OCI-LY1 (cell line): ENCODE results near the gene UBE2S.
A peak's percentile ranks its signal among the peaks of the same experiment; 100 is the strongest.
"Not testable (repeated sequence)": the region's sequence is repeated elsewhere in the genome, so short reads cannot be mapped to it uniquely, and the experiment has no call there.

Experiments
- H2AFZ ChIP-seq: fragments of 200-600 bp; sonication (generic), shearing (Covaris generic); 2 replicates; pipeline ENCODE4 v1.6.0; 2014; ENCODE audit warnings: antibody characterized with exemption, mild to moderate bottlenecking, low read length
- H3F3A ChIP-seq: fragments of 200-600 bp; sonication (generic), shearing (Covaris generic); 2 replicates; pipeline ENCODE4 v1.6.0; 2014; ENCODE audit warnings: mild to moderate bottlenecking, antibody characterized with exemption, low read length, moderate library complexity; ENCODE audit not compliant: insufficient read depth
- H3K27ac ChIP-seq: fragments of 200-600 bp; sonication (generic); 2 replicates; pipeline ENCODE4 v1.5.1; 2014; ENCODE audit warnings: low read length, mixed run types, mild to moderate bottlenecking, low read depth; ENCODE audit not compliant: poor library complexity, severe bottlenecking
- H3K27me3 ChIP-seq: fragments of 200-600 bp; sonication (generic); 2 replicates; pipeline ENCODE4 v1.6.0; 2014; ENCODE audit warnings: antibody characterized with exemption, mild to moderate bottlenecking, low read length, moderate library complexity; ENCODE audit not compliant: insufficient read depth
- H3K36me3 ChIP-seq: fragments of 200-600 bp; sonication (generic); 2 replicates; pipeline ENCODE4 v1.6.1; 2014; ENCODE audit warnings: mild to moderate bottlenecking, antibody characterized with exemption, low read length, moderate library complexity, mixed read lengths; ENCODE audit not compliant: insufficient read depth
- H3K4me1 ChIP-seq: fragments of 200-600 bp; sonication (generic); 2 replicates; pipeline ENCODE4 v1.5.1; 2014; ENCODE audit warnings: mild to moderate bottlenecking, low read length, moderate library complexity; ENCODE audit not compliant: insufficient read depth, severe bottlenecking
- H3K4me2 ChIP-seq: fragments of 200-600 bp; sonication (generic), shearing (Covaris generic); 2 replicates; pipeline ENCODE4 v1.6.1; 2014; ENCODE audit warnings: low read length
- H3K4me3 ChIP-seq: fragments of 200-600 bp; sonication (generic); 2 replicates; pipeline ENCODE4 v1.5.1; 2014; ENCODE audit warnings: low read length, low read depth, mild to moderate bottlenecking, mixed read lengths; ENCODE audit not compliant: poor library complexity, severe bottlenecking
- H3K79me2 ChIP-seq: fragments of 200-600 bp; shearing (Covaris generic); 2 replicates; pipeline ENCODE4 v1.6.1; 2016; ENCODE audit warnings: mixed run types, low read length, mixed read lengths; ENCODE audit not compliant: insufficient read depth
- H3K9ac ChIP-seq: fragments of 200-600 bp; sonication (generic), shearing (Covaris generic); 2 replicates; pipeline ENCODE4 v1.6.1; 2014; ENCODE audit warnings: mild to moderate bottlenecking, low read length, mixed read lengths
- H3K9me2 ChIP-seq: fragments of 200-600 bp; sonication (generic), shearing (Covaris generic); 2 replicates; pipeline ENCODE4 v1.6.1; 2014; ENCODE audit warnings: low read depth, mild to moderate bottlenecking, low read length, mixed read lengths
- H3K9me3 ChIP-seq: fragments of 200-600 bp; shearing (Covaris generic); 2 replicates; pipeline ENCODE4 v1.6.1; 2014; ENCODE audit warnings: low read length, mixed read lengths
- H4K20me1 ChIP-seq: fragments of 200-600 bp; sonication (generic), shearing (Covaris generic); 2 replicates; pipeline ENCODE4 v1.6.0; 2016; ENCODE audit warnings: mild to moderate bottlenecking, low read length; ENCODE audit not compliant: insufficient read depth
- EZH2 ChIP-seq: fragments of 200-600 bp; sonication (generic), shearing (Covaris generic); IDR thresholded peaks from 2 replicates; pipeline ENCODE4 v1.8.0; 2017; ENCODE audit warnings: borderline replicate concordance, mixed run types, mild to moderate bottlenecking, antibody characterized with exemption, low read length, moderate library complexity, mixed read lengths
- TF ChIP-seq, protein P1 (sequence below): fragments of 200-600 bp; sonication (generic), shearing (Covaris generic); IDR thresholded peaks from 2 replicates; pipeline ENCODE4 v1.5.1; 2017; ENCODE audit warnings: mild to moderate bottlenecking, antibody characterized with exemption, low read length, moderate library complexity, mixed read lengths

The UBE2S gene

DNA sequence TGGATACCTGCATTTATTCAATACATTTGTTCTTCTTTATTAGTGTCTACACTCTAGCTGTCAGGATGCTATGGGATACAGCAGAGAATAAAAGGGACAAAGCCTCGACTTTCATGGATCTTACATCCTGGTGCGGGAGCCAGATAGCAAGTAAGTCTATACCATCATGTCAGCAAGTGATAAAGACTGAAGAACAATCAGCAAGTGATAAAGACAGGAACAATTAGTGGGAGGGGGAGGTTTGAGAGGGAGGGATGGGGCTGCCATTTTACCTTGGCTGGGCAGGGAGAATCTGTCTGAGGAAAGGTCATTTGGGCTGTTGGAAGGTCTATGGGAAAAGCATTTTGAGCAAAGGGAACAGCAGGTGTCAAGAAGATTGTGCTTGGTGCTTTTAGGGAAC lies 2.6 kb upstream of the UBE2S start:
- Histone ChIP-seq H3K9me3 (no peaks in the 10 kb centered on the region), H3F3A (no peaks in the 10 kb centered on the region), H3K4me1 (peaks cover 23% of the 10 kb centered on the region), H3K79me2 (peaks cover 19% of the 10 kb centered on the region), H3K4me3 (no peak overlapping the region), H2AFZ (no peak overlapping the region), H3K4me2 (no peak overlapping the region), H3K9ac (no peak overlapping the region), H3K27ac (no peak overlapping the region), H4K20me1 (no peaks in the 10 kb centered on the region), H3K36me3 (peaks cover 26% of the 10 kb centered on the region), H3K9me2 (no peaks in the 10 kb centered on the region), H3K27me3 (no peaks in the 10 kb centered on the region)
- TF ChIP-seq EZH2: no peak
- TF ChIP-seq, protein P1, sequence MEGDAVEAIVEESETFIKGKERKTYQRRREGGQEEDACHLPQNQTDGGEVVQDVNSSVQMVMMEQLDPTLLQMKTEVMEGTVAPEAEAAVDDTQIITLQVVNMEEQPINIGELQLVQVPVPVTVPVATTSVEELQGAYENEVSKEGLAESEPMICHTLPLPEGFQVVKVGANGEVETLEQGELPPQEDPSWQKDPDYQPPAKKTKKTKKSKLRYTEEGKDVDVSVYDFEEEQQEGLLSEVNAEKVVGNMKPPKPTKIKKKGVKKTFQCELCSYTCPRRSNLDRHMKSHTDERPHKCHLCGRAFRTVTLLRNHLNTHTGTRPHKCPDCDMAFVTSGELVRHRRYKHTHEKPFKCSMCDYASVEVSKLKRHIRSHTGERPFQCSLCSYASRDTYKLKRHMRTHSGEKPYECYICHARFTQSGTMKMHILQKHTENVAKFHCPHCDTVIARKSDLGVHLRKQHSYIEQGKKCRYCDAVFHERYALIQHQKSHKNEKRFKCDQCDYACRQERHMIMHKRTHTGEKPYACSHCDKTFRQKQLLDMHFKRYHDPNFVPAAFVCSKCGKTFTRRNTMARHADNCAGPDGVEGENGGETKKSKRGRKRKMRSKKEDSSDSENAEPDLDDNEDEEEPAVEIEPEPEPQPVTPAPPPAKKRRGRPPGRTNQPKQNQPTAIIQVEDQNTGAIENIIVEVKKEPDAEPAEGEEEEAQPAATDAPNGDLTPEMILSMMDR: no peak

DNA sequence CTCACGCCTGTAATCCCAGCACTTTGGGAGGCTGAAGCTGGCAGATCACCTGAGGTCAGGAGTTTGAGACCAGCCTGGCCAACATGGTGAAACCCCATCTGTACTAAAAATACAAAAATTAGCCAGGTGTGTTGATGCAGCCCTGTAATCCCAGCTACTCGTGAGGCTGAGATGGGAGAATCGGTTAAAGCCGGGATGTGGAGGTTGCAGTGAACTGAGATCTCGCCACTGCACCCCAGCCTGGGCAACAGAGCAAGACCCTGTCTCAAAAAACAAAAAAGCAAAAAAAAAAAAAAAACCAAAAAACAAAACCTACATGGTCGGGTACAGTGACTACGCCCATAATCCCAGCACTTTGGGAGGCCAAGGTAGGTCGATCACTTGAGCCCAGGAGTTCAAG lies 1.6 kb upstream of the UBE2S start:
- not testable (repeated sequence) for H3K9me2 ChIP-seq, H3K27me3 ChIP-seq, H3K9me3 ChIP-seq, H3K9ac ChIP-seq, H3K4me2 ChIP-seq, H2AFZ ChIP-seq, H3F3A ChIP-seq, H4K20me1 ChIP-seq, H3K4me3 ChIP-seq, H3K27ac ChIP-seq
- peaks cover 19% of the 10 kb centered on the region for H3K79me2 ChIP-seq
- H3K4me1 ChIP-seq: peaks cover 26% of the 10 kb centered on the region
- peaks cover 33% of the 10 kb centered on the region for H3K36me3 ChIP-seq

DNA sequence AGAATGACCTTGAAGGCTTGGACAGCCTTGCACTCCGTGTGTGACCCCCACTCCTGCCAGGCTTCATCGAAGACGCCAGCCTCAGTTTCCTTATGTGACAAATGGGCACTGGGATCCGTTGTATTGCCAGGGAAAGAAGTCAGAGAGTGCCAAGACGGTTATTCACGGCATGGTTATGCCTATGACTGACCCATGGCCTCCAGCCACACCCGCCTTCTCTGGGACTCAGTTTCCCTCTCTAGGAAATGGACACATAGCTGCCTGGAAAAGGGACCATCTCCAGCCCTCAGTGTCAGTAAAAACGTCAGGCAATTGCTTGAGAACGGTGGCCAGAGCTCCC lies 915 bp upstream of the UBE2S start:
- TF ChIP-seq EZH2: no peak
- TF ChIP-seq, protein P1: no peak
- Histone ChIP-seq H3K27me3 (no peaks in the 10 kb centered on the region), H4K20me1 (no peaks in the 10 kb centered on the region), H3K4me3 (peak overlapping the region; percentile 42), H3K9me2 (no peaks in the 10 kb centered on the region), H3F3A (no peaks in the 10 kb centered on the region), H3K9ac (peak overlapping the region; percentile 51; the same call in 1 of the 2 replicates), H3K27ac (peak overlapping the region; percentile 96), H3K79me2 (peaks cover 19% of the 10 kb centered on the region), H3K36me3 (peaks cover 38% of the 10 kb centered on the region), H3K9me3 (no peaks in the 10 kb centered on the region), H3K4me2 (peak overlapping the region; percentile 68), H3K4me1 (peaks cover 26% of the 10 kb centered on the region), H2AFZ (no peak overlapping the region)

DNA sequence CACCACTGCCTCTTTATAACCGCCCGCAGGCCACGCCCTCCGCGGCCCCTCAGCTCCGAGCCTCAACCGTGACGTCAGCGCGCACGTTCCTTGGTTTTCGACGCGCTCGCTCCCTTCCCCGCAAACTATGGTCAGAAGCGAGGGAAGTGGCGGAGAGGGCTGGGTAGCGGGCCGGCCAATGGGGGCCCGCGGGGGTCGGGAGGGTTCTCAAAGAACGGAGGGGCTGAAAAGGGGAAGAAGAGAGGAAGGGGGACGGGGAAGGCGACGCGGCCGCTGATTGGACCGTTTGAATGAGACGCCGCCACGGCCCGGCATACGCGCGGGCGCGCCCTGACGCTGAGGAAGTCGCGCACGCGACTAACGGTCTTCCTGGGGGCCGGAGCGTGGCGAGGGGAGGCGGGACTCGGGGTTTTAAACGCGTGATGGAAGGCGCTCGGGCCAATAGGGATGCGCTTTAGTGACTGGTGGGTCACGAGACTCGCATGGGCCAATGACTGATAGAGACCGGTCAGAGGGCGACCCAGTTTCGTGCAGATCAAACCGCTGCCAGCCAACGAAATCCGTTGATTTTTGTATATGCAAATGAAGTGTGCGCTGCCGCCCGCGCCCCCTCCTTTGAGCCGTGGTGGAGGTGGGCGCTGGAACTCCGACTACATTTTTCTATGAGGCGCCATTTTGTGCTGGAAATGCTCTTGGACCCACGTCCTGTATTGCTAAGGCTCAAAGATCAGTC lies 378 bp upstream of the UBE2S start:
- Histone ChIP-seq H3K9me3 (no peaks in the 10 kb centered on the region), H3K27me3 (no peaks in the 10 kb centered on the region), H3K79me2 (peaks cover 19% of the 10 kb centered on the region), H3K27ac (peak overlapping the region; percentile 96), H3K4me1 (peaks cover 26% of the 10 kb centered on the region), H3K4me3 (peak overlapping the region; percentile 97), H2AFZ (no peak overlapping the region), H3F3A (no peaks in the 10 kb centered on the region), H4K20me1 (no peaks in the 10 kb centered on the region), H3K36me3 (peaks cover 44% of the 10 kb centered on the region), H3K9ac (peak overlapping the region; percentile 99), H3K4me2 (peak overlapping the region; percentile 93), H3K9me2 (no peaks in the 10 kb centered on the region)
- no peak for TF ChIP-seq EZH2
- TF ChIP-seq, protein P1: no peak
